ENCODE measurements around the gene BPIFA3.

Gene BPIFA3

DNA sequence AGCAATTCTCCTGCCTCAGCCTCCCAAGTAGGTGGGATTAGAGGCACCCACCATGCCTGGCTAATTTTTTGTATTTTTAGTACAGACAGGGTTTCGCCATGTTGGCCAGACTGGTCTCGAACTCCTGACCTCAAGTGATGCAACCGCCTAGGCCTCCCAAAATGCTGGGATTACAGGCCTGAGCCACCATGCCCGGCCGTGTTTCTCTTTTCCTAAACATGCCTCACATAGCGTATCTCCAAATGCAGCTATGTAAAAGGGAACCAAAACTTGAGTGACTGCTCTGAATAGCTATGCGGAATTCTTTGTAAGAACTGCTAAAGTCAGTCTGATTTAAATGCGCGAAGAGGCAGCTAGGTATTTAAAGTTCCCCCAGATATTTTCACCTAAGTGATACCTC, 28.7 kb upstream of the BPIFA3 start:
- TF ChIP-seq, protein P1, sequence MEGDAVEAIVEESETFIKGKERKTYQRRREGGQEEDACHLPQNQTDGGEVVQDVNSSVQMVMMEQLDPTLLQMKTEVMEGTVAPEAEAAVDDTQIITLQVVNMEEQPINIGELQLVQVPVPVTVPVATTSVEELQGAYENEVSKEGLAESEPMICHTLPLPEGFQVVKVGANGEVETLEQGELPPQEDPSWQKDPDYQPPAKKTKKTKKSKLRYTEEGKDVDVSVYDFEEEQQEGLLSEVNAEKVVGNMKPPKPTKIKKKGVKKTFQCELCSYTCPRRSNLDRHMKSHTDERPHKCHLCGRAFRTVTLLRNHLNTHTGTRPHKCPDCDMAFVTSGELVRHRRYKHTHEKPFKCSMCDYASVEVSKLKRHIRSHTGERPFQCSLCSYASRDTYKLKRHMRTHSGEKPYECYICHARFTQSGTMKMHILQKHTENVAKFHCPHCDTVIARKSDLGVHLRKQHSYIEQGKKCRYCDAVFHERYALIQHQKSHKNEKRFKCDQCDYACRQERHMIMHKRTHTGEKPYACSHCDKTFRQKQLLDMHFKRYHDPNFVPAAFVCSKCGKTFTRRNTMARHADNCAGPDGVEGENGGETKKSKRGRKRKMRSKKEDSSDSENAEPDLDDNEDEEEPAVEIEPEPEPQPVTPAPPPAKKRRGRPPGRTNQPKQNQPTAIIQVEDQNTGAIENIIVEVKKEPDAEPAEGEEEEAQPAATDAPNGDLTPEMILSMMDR (conservative IDR thresholded peaks at IDR 0.05; ENCODE audit: control insufficient read depth, insufficient read depth, low read depth, low read length) = no peak
- no peak overlapping the region for H3K4me3 ChIP-seq (ENCODE audit: control insufficient read depth, low read depth, low read length)
- DNase-seq (ENCODE audit: low read depth) = no peak

DNA sequence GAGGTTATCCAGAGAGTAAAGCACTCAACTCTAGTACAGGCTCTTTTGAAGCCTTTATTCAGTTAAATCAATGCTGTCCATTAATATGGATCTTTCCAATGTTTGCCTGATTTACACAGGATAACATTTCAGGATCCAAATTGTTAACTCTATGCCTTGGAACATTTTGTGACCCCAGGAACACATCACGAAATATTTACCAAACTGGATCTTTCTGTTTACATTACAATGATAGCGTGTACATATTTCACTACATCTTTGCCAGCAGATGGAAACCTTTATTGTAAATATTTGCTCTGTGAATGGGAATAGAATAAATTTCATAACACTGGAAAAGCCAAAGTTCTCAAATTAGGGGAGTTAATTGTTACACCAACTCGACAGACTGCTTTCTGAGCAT, 25.7 kb upstream of the BPIFA3 start:
- TF ChIP-seq, protein P1 (conservative IDR thresholded peaks at IDR 0.05; ENCODE audit: control insufficient read depth, insufficient read depth, low read depth, low read length) = no peak
- no peak for DNase-seq (ENCODE audit: low read depth)
- no peak overlapping the region for H3K4me3 ChIP-seq (ENCODE audit: control insufficient read depth, low read depth, low read length)

DNA sequence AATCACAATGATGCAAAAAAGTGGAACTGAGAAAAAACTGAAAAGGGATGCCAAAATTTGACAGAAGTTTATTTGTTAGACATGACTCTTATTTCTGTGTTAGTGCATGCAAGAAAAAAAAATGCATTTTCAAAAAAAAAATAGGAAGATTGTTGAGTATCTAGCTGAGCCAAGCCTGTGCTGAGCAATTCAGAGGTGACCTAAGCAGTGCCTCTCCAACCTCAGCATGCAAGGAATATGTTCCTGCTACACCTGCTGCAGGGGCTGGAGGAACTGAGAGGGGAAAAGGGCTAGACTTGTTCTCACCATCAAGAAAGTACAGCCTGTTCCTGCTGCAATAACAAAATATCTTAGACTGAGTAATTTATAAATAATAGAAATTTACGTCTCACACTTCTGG, 25.2 kb upstream of the BPIFA3 start:
- DNase-seq (ENCODE audit: low read depth) = no peak
- no peak overlapping the region for H3K4me3 ChIP-seq (ENCODE audit: control insufficient read depth, low read depth, low read length)
- TF ChIP-seq, protein P1 (conservative IDR thresholded peaks at IDR 0.05; ENCODE audit: control insufficient read depth, insufficient read depth, low read depth, low read length) = no peak

DNA sequence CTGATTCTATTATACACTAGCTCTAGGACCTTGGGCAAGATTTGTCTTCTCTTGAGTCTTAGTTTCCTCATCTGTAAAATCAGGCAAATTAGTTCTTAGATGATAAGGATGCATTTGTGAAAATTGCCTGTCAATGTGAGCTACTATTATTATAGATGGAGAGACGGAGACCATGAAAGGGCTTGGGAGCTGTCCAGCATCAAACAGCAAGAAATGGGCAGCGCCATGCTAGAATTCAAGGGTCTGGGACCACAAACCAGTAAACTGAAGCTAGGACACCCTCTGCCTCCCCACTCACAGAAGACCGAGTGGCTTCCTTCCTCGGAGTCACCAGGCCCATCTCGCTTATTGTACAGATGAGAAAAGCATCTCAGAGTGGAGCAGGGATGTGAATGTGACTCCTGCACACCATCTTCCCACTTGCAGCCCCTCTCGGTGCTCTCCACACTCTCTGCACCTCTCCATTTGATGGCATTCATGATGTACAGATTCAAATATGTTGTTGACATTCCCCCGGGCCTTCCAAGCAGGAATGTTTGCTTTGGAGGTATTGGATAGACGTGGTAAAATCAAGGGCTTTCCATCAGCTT, 24.1 kb upstream of the BPIFA3 start:
- TF ChIP-seq, protein P1 (conservative IDR thresholded peaks at IDR 0.05; ENCODE audit: control insufficient read depth, insufficient read depth, low read depth, low read length) = no peak
- no peak overlapping the region for H3K4me3 ChIP-seq (ENCODE audit: control insufficient read depth, low read depth, low read length)

DNA sequence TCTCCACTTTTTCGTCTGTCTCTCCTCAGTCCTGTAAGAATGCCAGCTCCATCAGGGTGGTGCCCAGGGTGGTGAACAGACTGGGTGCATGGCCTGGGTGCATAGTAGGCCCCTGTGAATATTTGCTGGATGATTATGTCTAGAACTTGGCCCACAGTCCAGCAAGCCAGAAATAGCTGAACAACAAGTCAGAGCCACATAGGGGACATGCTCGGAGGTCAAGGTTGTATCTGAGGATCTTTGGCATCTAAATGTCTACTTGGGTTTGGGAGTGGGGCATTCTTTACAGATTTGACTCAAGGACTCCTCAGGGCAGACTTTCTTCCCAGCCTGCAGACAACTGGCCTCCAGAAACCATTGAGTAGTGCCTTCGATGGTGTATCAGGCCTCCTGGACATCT, 18.1 kb upstream of the BPIFA3 start:
- DNase-seq (ENCODE audit: low read depth) = no peak
- TF ChIP-seq, protein P1 (conservative IDR thresholded peaks at IDR 0.05; ENCODE audit: control insufficient read depth, insufficient read depth, low read depth, low read length) = no peak
- H3K4me3 ChIP-seq (ENCODE audit: control insufficient read depth, low read depth, low read length) = no peak overlapping the region

More for the DNA sequence above, 24.1 kb upstream of the BPIFA3 start:
- no peak for DNase-seq (ENCODE audit: low read depth)

DNA sequence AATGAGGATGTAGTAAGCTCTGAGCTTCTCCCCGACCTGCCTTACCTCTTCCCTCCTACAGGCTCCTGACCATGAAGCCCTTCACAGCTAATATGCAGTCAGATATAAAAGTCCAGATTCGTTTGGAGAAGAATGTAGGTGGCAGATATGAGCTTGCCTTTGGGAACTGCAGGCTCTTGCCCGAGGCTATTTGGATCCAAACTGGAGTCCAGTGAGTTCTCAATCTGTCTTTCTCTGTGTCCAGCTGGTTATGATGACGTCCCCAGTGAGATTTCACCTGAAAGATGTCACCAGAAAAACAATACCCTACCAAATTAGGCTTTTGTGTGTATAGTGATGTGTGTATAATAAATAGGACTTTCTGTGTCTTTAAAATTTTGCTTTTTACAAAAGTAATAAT, 14.7 kb upstream of the BPIFA3 start:
- TF ChIP-seq, protein P1 (conservative IDR thresholded peaks at IDR 0.05; ENCODE audit: control insufficient read depth, insufficient read depth, low read depth, low read length) = no peak
- H3K4me3 ChIP-seq (ENCODE audit: control insufficient read depth, low read depth, low read length) = no peak overlapping the region
- DNase-seq (ENCODE audit: low read depth) = no peak

DNA sequence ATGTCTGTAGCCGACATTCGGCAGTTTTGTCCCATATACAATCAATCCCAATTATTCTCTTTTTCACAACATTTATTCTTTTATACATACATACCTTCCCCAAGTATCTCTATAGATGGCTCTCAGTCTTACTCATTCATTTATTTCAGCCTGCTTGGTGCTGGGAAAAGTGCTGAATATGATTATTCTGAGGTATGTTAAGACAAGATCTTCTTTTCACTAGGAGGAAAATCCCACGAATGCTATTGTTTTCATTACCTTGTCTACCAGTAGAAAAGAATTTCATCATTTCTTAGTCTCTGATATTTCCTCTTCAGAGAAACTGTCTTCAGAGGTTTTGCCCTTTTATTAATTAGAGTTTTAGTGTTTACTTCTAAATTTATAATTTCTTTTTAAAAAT, 13.7 kb upstream of the BPIFA3 start:
- no peak overlapping the region for H3K4me3 ChIP-seq (ENCODE audit: control insufficient read depth, low read depth, low read length)
- DNase-seq (ENCODE audit: low read depth) = no peak
- TF ChIP-seq, protein P1 (conservative IDR thresholded peaks at IDR 0.05; ENCODE audit: control insufficient read depth, insufficient read depth, low read depth, low read length) = no peak
